ENCODE results near the gene APLP1.

DNA sequence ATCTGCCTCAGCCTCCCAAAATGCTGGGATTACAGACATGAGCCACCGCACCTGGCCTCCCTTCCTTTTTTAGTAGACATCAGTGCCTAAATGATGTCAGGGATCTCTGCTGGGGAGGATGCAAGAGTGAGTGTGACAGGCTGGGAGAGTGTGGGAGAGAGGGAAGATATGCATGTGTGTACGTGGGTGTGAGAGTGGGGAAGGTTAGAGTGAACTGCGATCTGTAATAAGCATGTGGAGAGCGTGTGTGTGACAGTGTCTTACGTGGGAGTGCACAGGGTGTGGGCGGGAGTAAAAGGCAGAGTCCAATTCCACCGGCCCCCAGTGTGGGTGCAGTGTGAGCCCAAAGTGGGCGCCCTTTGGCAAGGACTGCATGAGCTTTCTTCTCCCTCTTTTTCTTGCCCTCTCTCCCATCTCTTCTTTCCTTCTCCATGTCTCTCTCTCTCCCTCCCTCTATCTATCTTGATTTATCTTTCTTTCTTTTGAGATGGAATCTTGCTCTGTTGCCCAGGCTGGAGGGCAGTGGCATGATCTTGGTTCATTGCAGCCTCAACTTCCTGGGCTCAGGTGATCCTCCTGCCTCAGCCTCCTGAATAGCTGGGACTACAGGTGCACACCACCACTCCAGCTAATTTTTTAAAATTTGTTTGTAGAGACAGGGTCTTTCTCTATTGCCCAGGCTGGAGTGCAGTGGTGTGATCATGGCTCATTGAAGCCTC, 15.2 kb upstream of the APLP1 start:
- TF ChIP-seq CTCF (IDR thresholded peaks at IDR 0.05 in 4 of 5, conservative IDR thresholded peaks at IDR 0.05 in 1 of 5): no peak
- no peak for TF ChIP-seq POLR2A (IDR thresholded peaks at IDR 0.05)

Data from gastrocnemius medialis (tissue), 4 donors.